ENCODE results near the gene RASA2.

Gene RASA2

GRCh38 chr3:141486746-141487520 is at the start of gene RASA2:
Gene RASA2, plus strand, starts transcription at chr3:141487027. Its CDS starts 57 bp downstream, at chr3:141487084.
- peak; percentile 66 for DNase-seq

GRCh38 chr3:141439589-141439988 is 47.2 kb upstream of the RASA2 start:
- DNase-seq, result no peak

GRCh38 chr3:141440942-141441341 is 45.9 kb upstream of the RASA2 start:
- DNase-seq, result no peak

GRCh38 chr3:141441381-141442364 is 45.2 kb upstream of the RASA2 start:
- peak; percentile 18 for DNase-seq

- no peak for DNase-seq
Measured at GRCh38 chr3:141442446-141442845, 44.4 kb upstream of the RASA2 start.

- DNase-seq, result no peak
Measured at GRCh38 chr3:141442914-141443313, 43.9 kb upstream of the RASA2 start.

- no peak for DNase-seq
Measured at GRCh38 chr3:141444586-141445285, 42.1 kb upstream of the RASA2 start.

- no peak for DNase-seq
Measured at GRCh38 chr3:141445990-141446389, 40.8 kb upstream of the RASA2 start.

GRCh38 chr3:141446737-141447136 is 40.1 kb upstream of the RASA2 start:
- DNase-seq, result no peak

GRCh38 chr3:141447383-141447782 is 39.4 kb upstream of the RASA2 start:
- DNase-seq, result no peak

GRCh38 chr3:141448606-141449220 is 38.1 kb upstream of the RASA2 start:
- no peak for DNase-seq

GRCh38 chr3:141449424-141449823 is 37.4 kb upstream of the RASA2 start:
- no peak for DNase-seq

GRCh38 chr3:141450727-141451375 is 36.0 kb upstream of the RASA2 start:
- no peak for DNase-seq

- DNase-seq, result peak; percentile 40
Measured at GRCh38 chr3:141452045-141452444, 34.8 kb upstream of the RASA2 start.

- DNase-seq, result no peak
Measured at GRCh38 chr3:141452773-141453172, 34.1 kb upstream of the RASA2 start.

- no peak for DNase-seq
Measured at GRCh38 chr3:141454054-141454453, 32.8 kb upstream of the RASA2 start.

GRCh38 chr3:141454906-141455602 is 31.8 kb upstream of the RASA2 start:
- DNase-seq, result peak; percentile 60

GRCh38 chr3:141455603-141456300 is 31.1 kb upstream of the RASA2 start:
- DNase-seq, result no peak

- DNase-seq, result no peak
Measured at GRCh38 chr3:141456301-141456625, 30.6 kb upstream of the RASA2 start.

- DNase-seq, result no peak
Measured at GRCh38 chr3:141457624-141458236, 29.1 kb upstream of the RASA2 start.

GRCh38 chr3:141459008-141459407 is 27.8 kb upstream of the RASA2 start:
- DNase-seq, result no peak

Data from DMS 273 treated with DMSO at 0.1 percent for 48 hours (cell line).